Measurements from ENCODE around the gene SAYSD1.

DNA sequence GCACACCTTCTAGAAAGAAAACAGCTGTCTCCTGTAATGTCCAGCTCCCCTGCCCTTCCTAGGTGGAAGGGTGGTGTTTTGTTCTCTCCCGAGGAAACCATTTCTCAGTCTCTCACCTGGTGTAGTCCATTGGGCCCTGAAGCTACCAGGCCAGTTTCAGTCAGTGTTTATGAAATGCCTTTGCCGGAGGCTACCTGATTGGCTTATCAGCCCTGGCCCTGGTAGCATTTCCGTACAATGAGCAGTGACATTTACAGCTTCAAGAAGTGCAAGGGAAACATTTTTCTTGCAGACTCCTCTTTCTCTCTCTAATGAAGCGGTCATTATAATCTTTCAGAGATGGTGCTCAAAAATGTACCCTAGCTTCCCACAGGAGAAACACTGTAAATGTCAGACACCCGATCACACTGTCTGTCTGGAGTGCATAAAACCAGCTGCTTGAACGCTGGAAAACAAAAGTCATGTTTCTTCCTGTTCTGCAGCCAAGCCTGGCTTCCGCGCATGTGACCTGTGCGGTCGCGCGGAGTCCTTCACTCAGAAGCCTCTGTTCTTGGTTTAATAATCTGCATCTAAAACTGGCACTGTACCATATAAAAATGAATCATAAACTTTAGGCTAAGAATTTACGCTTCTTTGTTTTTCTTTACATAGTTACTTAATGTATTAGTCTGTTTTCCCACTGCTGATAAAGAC is 28.4 kb upstream of the SAYSD1 start:
- TF ChIP-seq, protein P1, sequence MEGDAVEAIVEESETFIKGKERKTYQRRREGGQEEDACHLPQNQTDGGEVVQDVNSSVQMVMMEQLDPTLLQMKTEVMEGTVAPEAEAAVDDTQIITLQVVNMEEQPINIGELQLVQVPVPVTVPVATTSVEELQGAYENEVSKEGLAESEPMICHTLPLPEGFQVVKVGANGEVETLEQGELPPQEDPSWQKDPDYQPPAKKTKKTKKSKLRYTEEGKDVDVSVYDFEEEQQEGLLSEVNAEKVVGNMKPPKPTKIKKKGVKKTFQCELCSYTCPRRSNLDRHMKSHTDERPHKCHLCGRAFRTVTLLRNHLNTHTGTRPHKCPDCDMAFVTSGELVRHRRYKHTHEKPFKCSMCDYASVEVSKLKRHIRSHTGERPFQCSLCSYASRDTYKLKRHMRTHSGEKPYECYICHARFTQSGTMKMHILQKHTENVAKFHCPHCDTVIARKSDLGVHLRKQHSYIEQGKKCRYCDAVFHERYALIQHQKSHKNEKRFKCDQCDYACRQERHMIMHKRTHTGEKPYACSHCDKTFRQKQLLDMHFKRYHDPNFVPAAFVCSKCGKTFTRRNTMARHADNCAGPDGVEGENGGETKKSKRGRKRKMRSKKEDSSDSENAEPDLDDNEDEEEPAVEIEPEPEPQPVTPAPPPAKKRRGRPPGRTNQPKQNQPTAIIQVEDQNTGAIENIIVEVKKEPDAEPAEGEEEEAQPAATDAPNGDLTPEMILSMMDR (IDR thresholded peaks at IDR 0.05; ENCODE audit: low read depth, low read length) = no peak
- no peak for TF ChIP-seq EZH2phosphoT487 (IDR thresholded peaks at IDR 0.05; ENCODE audit: low read depth)
